Measurements from ENCODE around the gene MLIP. TPM values are rescaled to one million over a fixed set of nuclear protein-coding genes. Genes with fewer than 3 reads are reported as not detected.

The MLIP gene
- total RNA-seq, 5 donors from 2014 or later (not counting 1 experiment from before 2014, with no cell fraction given): not detected

DNA sequence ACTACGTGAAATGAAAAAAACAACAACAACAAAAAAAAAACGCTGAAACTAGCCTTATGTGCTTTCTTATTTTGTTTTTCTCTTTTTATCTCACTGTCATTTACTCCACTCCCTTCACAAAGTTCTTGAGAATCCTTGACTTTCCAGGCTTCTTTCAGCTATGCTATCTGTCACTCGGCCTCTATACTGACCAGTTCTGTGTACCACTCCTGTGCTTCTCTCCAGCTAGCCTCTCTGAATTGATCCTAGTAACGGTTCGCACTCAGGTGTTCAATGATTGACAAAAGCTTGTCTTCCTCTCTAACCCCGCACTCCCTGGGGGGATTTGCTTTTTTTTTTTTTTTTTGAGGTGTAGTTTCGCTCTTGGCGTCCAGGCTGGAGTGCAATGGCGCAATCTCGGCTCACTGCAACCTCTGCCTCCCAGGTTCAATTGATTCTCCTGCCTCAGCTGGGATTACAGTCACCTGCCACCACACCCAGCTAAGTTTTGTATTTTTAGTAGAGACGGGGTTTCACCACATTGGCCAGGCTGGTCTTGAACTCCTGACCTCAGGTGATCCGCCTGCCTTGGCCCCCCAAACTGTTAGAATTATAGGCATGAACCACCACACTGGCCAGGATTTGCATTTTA is 31.8 kb downstream of the MLIP start:
- ATAC-seq (replicated peaks in 1 of 4) (no peak), DNase-seq (no peak)
- 67% methylated on average over 1 of the region's 12 CpGs for WGBS (ENCODE audit: insufficient coverage)
- H3K4me1 ChIP-seq (ENCODE audit: control insufficient read depth in 1 of 2, extremely low read depth in 1 of 2, insufficient read depth in 2 of 2, low read length in 2 of 2): no peaks in the 10 kb centered on the region
- Mint-ChIP-seq H3K9me3 (peaks cover 0 to 5% (median 0%) of the 10 kb centered on the region in 3 donors), H3K36me3 (no peaks in the 10 kb centered on the region), H3K27ac (no peak overlapping the region), H3K27me3 (peaks cover 0 to 5% of the 10 kb centered on the region in 2 donors), H3K4me1 (no peaks in the 10 kb centered on the region), H3K4me3 (no peak overlapping the region)
- H3K27ac ChIP-seq (ENCODE audit: low read length): no peak overlapping the region
- H3K27me3 ChIP-seq (replicated peaks in 1 of 2; ENCODE audit: control insufficient read depth in 2 of 2, extremely low read depth in 1 of 2, insufficient read depth in 2 of 2, low read length in 1 of 2): no peaks in the 10 kb centered on the region
- no peaks in the 10 kb centered on the region for H3K36me3 ChIP-seq (ENCODE audit: control insufficient read depth in 2 of 2, extremely low read depth in 1 of 2, insufficient read depth in 1 of 2, low read length in 1 of 2)
- no peaks in the 10 kb centered on the region for H3K9me3 ChIP-seq
- ChIA-PET CTCF (interaction anchor here in 1 of 2 donors (0.6 kb wide), 1 partner anchor 276 kb away, joined by 3 read pairs; no protein-coding TSS in a partner anchor), POLR2A (no interaction called here)
- no peak overlapping the region for H3K4me3 ChIP-seq (ENCODE audit: control insufficient read depth in 1 of 2, extremely low read depth in 1 of 2, low read length in 1 of 2)

DNA sequence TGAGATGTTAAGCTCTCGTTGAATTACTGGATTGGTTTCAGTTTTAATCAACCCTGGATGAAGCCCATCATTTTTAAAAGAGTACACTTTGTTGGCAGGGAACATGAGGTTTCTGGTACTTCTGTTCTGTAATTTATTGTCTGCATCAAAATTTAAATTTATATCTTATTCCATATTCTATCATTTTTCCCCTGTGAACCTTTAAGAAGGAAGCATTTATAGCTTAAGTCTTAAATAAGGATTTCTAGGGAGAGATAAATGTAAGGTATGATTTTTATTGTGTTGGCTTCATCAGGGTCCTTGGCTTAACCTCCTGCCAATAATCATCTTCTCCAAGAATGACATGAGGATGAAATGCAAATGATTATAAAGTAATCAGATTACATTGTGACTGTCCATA is 40.6 kb downstream of the MLIP start:
- no peak overlapping the region for H3K4me3 ChIP-seq (ENCODE audit: control insufficient read depth in 1 of 2, extremely low read depth in 1 of 2, low read length in 1 of 2)
- Mint-ChIP-seq H3K9me3 (no peaks in the 10 kb centered on the region), H3K36me3 (no peaks in the 10 kb centered on the region), H3K4me3 (no peak overlapping the region), H3K27ac (no peak overlapping the region), H3K27me3 (no peaks in the 10 kb centered on the region), H3K4me1 (no peaks in the 10 kb centered on the region)
- CTCF ChIA-PET: no interaction called here
- ATAC-seq (replicated peaks in 1 of 4): no peak
- POLR2A ChIA-PET: no interaction called here
- no peak overlapping the region for H3K27ac ChIP-seq (ENCODE audit: low read length)
- no peaks in the 10 kb centered on the region for H3K9me3 ChIP-seq
- no peaks in the 10 kb centered on the region for H3K4me1 ChIP-seq (ENCODE audit: control insufficient read depth in 1 of 2, extremely low read depth in 1 of 2, insufficient read depth in 2 of 2, low read length in 2 of 2)
- no peaks in the 10 kb centered on the region for H3K36me3 ChIP-seq (ENCODE audit: control insufficient read depth in 2 of 2, extremely low read depth in 1 of 2, insufficient read depth in 1 of 2, low read length in 1 of 2)
- WGBS (ENCODE audit: insufficient coverage): no CpG with 5 or more reads among the region's 1 CpG
- H3K27me3 ChIP-seq (replicated peaks in 1 of 2; ENCODE audit: control insufficient read depth in 2 of 2, extremely low read depth in 1 of 2, insufficient read depth in 2 of 2, low read length in 1 of 2): no peaks in the 10 kb centered on the region
- no peak for DNase-seq

DNA sequence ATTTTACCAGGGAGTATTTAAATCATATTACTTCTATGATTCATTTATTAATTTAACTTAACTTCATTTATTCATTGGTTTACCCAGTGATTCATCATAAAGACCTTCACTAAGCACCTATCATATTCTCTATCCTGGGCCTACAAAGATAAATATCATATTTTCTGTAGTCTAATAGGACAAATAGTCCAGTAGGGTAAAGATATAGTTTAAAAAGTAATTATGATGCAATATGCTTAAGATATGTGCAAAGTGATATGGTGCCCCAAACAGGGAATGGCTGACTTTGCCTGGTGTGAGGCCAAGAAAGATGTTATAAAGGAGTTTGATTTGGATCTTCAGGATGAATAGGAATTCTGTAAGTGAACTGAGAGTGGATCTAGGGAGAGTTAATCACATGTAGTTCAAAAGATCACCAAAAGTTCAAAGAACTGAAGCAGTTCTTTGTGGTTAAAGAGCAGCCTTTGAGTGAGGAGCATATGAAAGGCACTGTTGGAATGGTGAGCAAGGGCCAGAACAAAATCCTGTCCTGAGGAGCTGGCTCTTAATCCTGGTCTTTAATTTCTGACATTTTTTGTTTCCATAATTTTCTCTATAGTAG is 45.5 kb downstream of the MLIP start:
- Histone ChIP-seq H3K4me1 (ENCODE audit: control insufficient read depth in 1 of 2, extremely low read depth in 1 of 2, insufficient read depth in 2 of 2, low read length in 2 of 2) (no peaks in the 10 kb centered on the region), H3K27ac (ENCODE audit: low read length) (no peak overlapping the region), H3K36me3 (ENCODE audit: control insufficient read depth in 2 of 2, extremely low read depth in 1 of 2, insufficient read depth in 1 of 2, low read length in 1 of 2) (no peaks in the 10 kb centered on the region), H3K27me3 (replicated peaks in 1 of 2; ENCODE audit: control insufficient read depth in 2 of 2, extremely low read depth in 1 of 2, insufficient read depth in 2 of 2, low read length in 1 of 2) (no peaks in the 10 kb centered on the region), H3K9me3 (no peaks in the 10 kb centered on the region), H3K4me3 (ENCODE audit: control insufficient read depth in 1 of 2, extremely low read depth in 1 of 2, low read length in 1 of 2) (no peak overlapping the region)
- H3K9me3 Mint-ChIP-seq: no peaks in the 10 kb centered on the region
- no peak overlapping the region for H3K27ac Mint-ChIP-seq
- ATAC-seq (replicated peaks in 1 of 4) (no peak), DNase-seq (no peak)
- ChIA-PET POLR2A (no interaction called here), CTCF (no interaction called here)
- no peak overlapping the region for H3K4me3 Mint-ChIP-seq
- H3K4me1 Mint-ChIP-seq: no peaks in the 10 kb centered on the region
- no peaks in the 10 kb centered on the region for H3K36me3 Mint-ChIP-seq
- H3K27me3 Mint-ChIP-seq: no peaks in the 10 kb centered on the region

DNA sequence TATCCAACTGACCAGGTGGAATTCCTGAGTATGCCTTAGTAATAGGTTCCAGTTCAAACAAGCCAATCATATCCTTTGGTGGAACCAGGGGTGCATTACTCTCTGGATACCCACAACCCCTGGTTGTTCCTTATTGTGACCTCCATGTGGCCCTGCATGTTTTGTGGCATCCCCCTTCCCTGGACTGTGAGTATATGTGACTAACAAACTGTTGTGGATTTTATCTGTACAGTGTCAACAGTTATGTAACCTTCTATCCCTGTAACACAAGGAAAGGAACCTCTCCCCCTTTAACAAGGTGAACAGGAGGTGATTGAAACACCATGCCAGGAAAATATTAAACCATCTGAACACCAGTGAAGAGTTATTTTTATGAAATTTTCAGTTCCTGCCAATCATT is 46.2 kb downstream of the MLIP start:
- Mint-ChIP-seq H3K27ac (no peak overlapping the region), H3K27me3 (no peaks in the 10 kb centered on the region), H3K9me3 (peaks cover 0 to 3% (median 0%) of the 10 kb centered on the region in 3 donors), H3K4me3 (no peak overlapping the region), H3K4me1 (no peaks in the 10 kb centered on the region), H3K36me3 (no peaks in the 10 kb centered on the region)
- Histone ChIP-seq H3K9me3 (no peaks in the 10 kb centered on the region), H3K27me3 (replicated peaks in 1 of 2; ENCODE audit: control insufficient read depth in 2 of 2, extremely low read depth in 1 of 2, insufficient read depth in 2 of 2, low read length in 1 of 2) (no peaks in the 10 kb centered on the region), H3K36me3 (ENCODE audit: control insufficient read depth in 2 of 2, extremely low read depth in 1 of 2, insufficient read depth in 1 of 2, low read length in 1 of 2) (no peaks in the 10 kb centered on the region), H3K4me1 (ENCODE audit: control insufficient read depth in 1 of 2, extremely low read depth in 1 of 2, insufficient read depth in 2 of 2, low read length in 2 of 2) (no peaks in the 10 kb centered on the region), H3K4me3 (ENCODE audit: control insufficient read depth in 1 of 2, extremely low read depth in 1 of 2, low read length in 1 of 2) (no peak overlapping the region), H3K27ac (ENCODE audit: low read length) (no peak overlapping the region)
- no peak for DNase-seq
- ChIA-PET CTCF (no interaction called here), POLR2A (no interaction called here)
- ATAC-seq (replicated peaks in 1 of 4): no peak

DNA sequence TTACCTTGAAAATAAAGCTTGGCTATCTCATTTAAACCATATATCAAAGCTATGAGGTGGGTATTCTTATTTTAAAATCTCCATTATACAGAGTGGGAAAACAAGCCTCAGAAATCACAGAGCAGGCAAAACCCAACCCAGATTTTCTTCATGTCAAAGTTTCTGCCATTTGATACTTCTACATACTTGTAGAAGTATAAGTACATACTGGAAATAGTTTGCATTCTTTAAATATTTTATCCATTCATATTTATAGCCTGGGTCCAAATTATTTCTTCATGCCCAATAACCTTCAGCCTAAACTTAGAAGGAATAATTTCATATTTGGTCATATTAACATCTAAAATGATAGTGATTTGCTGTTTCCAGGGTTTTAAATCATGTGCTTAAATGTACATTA is 61.8 kb downstream of the MLIP start:
- peaks cover 2 to 11% (median 8%) of the 10 kb centered on the region in 3 donors for H3K9me3 Mint-ChIP-seq
- CTCF ChIA-PET: no interaction called here
- H3K27me3 Mint-ChIP-seq: no peaks in the 10 kb centered on the region
- no peak for ATAC-seq (replicated peaks in 1 of 4)
- Histone ChIP-seq H3K9me3 (no peaks in the 10 kb centered on the region), H3K4me1 (ENCODE audit: control insufficient read depth in 1 of 2, extremely low read depth in 1 of 2, insufficient read depth in 2 of 2, low read length in 2 of 2) (no peaks in the 10 kb centered on the region), H3K36me3 (ENCODE audit: control insufficient read depth in 2 of 2, extremely low read depth in 1 of 2, insufficient read depth in 1 of 2, low read length in 1 of 2) (no peaks in the 10 kb centered on the region), H3K4me3 (ENCODE audit: control insufficient read depth in 1 of 2, extremely low read depth in 1 of 2, low read length in 1 of 2) (no peak overlapping the region), H3K27ac (ENCODE audit: low read length) (no peak overlapping the region), H3K27me3 (replicated peaks in 1 of 2; ENCODE audit: control insufficient read depth in 2 of 2, extremely low read depth in 1 of 2, insufficient read depth in 2 of 2, low read length in 1 of 2) (no peaks in the 10 kb centered on the region)
- no peaks in the 10 kb centered on the region for H3K36me3 Mint-ChIP-seq
- no peak for DNase-seq
- POLR2A ChIA-PET: no interaction called here
- no peaks in the 10 kb centered on the region for H3K4me1 Mint-ChIP-seq
- H3K27ac Mint-ChIP-seq: no peak overlapping the region
- H3K4me3 Mint-ChIP-seq: no peak overlapping the region

DNA sequence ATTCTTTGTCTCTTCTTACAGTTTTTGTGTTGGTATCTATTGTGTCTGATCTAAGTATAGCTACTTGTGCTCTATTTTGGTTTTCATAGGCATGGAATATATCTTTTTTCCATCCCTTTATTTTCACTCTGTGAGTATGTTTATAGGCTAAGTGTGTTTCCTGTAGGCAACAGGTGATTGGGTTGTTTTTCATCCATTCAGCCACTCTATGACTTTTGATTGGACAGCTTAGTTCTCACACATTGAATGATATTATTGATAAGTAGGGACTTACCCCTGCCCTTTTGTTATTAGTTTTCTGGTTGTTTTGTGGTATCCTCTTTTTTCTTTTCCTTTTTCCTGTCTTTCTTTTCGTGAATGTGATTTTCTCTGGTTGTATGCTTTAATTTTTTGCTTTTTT is 67.9 kb downstream of the MLIP start:
- Mint-ChIP-seq H3K4me1 (no peaks in the 10 kb centered on the region), H3K27ac (no peak overlapping the region), H3K27me3 (no peaks in the 10 kb centered on the region), H3K9me3 (peaks cover 0 to 8% (median 8%) of the 10 kb centered on the region in 3 donors), H3K36me3 (no peaks in the 10 kb centered on the region), H3K4me3 (no peak overlapping the region)
- DNase-seq (no peak), ATAC-seq (replicated peaks in 1 of 4) (no peak)
- Histone ChIP-seq H3K27me3 (replicated peaks in 1 of 2; ENCODE audit: control insufficient read depth in 2 of 2, extremely low read depth in 1 of 2, insufficient read depth in 2 of 2, low read length in 1 of 2) (no peaks in the 10 kb centered on the region), H3K36me3 (ENCODE audit: control insufficient read depth in 2 of 2, extremely low read depth in 1 of 2, insufficient read depth in 1 of 2, low read length in 1 of 2) (no peaks in the 10 kb centered on the region), H3K9me3 (no peaks in the 10 kb centered on the region), H3K4me3 (ENCODE audit: control insufficient read depth in 1 of 2, extremely low read depth in 1 of 2, low read length in 1 of 2) (no peak overlapping the region), H3K27ac (ENCODE audit: low read length) (no peak overlapping the region), H3K4me1 (ENCODE audit: control insufficient read depth in 1 of 2, extremely low read depth in 1 of 2, insufficient read depth in 2 of 2, low read length in 2 of 2) (no peaks in the 10 kb centered on the region)
- no CpG with 5 or more reads among the region's 1 CpG for WGBS (ENCODE audit: insufficient coverage)
- ChIA-PET CTCF (no interaction called here), POLR2A (no interaction called here)

DNA sequence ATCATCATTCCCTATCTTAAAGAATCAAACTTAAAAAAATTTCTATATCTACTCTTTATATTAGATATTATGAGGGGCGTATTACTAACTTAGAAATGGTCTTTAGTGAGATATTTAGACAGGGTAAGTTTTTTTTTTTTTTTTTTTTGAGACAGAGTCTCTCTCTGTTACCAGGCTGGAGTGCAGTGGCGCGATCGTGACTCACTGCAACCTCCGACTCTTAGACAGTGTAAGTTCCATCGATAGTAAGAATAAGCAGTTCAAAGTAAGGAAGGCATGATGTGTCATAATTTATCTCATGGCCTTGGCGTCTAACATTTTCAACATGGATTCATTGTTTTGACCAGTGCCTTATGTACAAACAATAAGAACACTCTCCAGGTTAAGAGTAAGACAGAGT is 72.4 kb downstream of the MLIP start:
- no peak overlapping the region for H3K27ac Mint-ChIP-seq
- no peaks in the 10 kb centered on the region for H3K36me3 Mint-ChIP-seq
- CTCF ChIA-PET: no interaction called here
- ATAC-seq (replicated peaks in 1 of 4) (no peak), DNase-seq (no peak)
- no peaks in the 10 kb centered on the region for H3K9me3 ChIP-seq
- no peaks in the 10 kb centered on the region for H3K4me1 ChIP-seq (ENCODE audit: control insufficient read depth in 1 of 2, extremely low read depth in 1 of 2, insufficient read depth in 2 of 2, low read length in 2 of 2)
- H3K27ac ChIP-seq (ENCODE audit: low read length): no peak overlapping the region
- no peak overlapping the region for H3K4me3 ChIP-seq (ENCODE audit: control insufficient read depth in 1 of 2, extremely low read depth in 1 of 2, low read length in 1 of 2)
- H3K27me3 Mint-ChIP-seq: no peaks in the 10 kb centered on the region
- no peaks in the 10 kb centered on the region for H3K4me1 Mint-ChIP-seq
- no CpG with 5 or more reads among the region's 7 CpGs for WGBS (ENCODE audit: insufficient coverage)
- no peaks in the 10 kb centered on the region for H3K27me3 ChIP-seq (replicated peaks in 1 of 2; ENCODE audit: control insufficient read depth in 2 of 2, extremely low read depth in 1 of 2, insufficient read depth in 2 of 2, low read length in 1 of 2)
- no peaks in the 10 kb centered on the region for H3K36me3 ChIP-seq (ENCODE audit: control insufficient read depth in 2 of 2, extremely low read depth in 1 of 2, insufficient read depth in 1 of 2, low read length in 1 of 2)
- POLR2A ChIA-PET: no interaction called here
- no peak overlapping the region for H3K4me3 Mint-ChIP-seq
- peaks cover 0 to 5% (median 2%) of the 10 kb centered on the region in 3 donors for H3K9me3 Mint-ChIP-seq
